ENCODE results near the gene KCNQ4. TPM values are rescaled to one million over a fixed set of nuclear protein-coding genes. Genes with fewer than 3 reads are reported as not detected.

The KCNQ4 gene
- total and polyA plus RNA-seq, 2 of the 8 experiments (the other 6 are each of a cell fraction or from before 2014, with no cell fraction given): 2.2 to 3.9 TPM

GRCh38 chr1:40808909-40809308 is 25.3 kb downstream of the KCNQ4 start (continued):
- TF ChIP-seq RAD21 (IDR thresholded peaks at IDR 0.05 in 1 of 2, conservative IDR thresholded peaks at IDR 0.05 in 1 of 2; ENCODE audit: low read depth in 2 of 2, low read length in 2 of 2) (no peak), EGR1 (IDR thresholded peaks at IDR 0.05; ENCODE audit: borderline replicate concordance, low read depth, low read length) (no peak), BCL11A (IDR thresholded peaks at IDR 0.05; ENCODE audit: low read depth in 2 of 2, low read length in 2 of 2) (no peak)
